GM12891 (cell line): ENCODE measurements around the gene STAP2.

ENCODE experiments used
- PAX5 ChIP-seq: IDR thresholded peaks from 2 replicates; pipeline ENCODE4 v1.6.1; 2011; ENCODE audit warnings: low read length, moderate library complexity, mild to moderate bottlenecking; ENCODE audit not compliant: insufficient read depth, severe bottlenecking
- POLR2A ChIP-seq: IDR thresholded peaks from 2 replicates; pipeline ENCODE4 v1.6.1; 2011; ENCODE audit warnings: low read depth, low read length, control low read depth
- POLR2AphosphoS5 ChIP-seq: IDR thresholded peaks from 2 replicates; pipeline ENCODE4 v1.6.1; 2011; ENCODE audit warnings: low read depth, low read length, control low read depth
- SPI1 ChIP-seq: IDR thresholded peaks from 2 replicates; pipeline ENCODE4 v1.6.1; 2011; ENCODE audit warnings: low read depth, low read length, control low read depth
- TAF1 ChIP-seq: IDR thresholded peaks from 2 replicates; pipeline ENCODE4 v1.6.1; 2011; ENCODE audit warnings: low read depth, low read length, control low read depth

GRCh38 chr19:4278419-4279266, 60.0 kb downstream of the STAP2 start, which contains the start of gene SHD:
- no peak for TF ChIP-seq POLR2A
- no peak for TF ChIP-seq TAF1
- no peak for TF ChIP-seq POLR2AphosphoS5
- TF ChIP-seq SPI1: no peak
- TF ChIP-seq PAX5: no peak
